Occipital lobe (tissue), 2 donors: ENCODE measurements around the gene RIC1. TPM values are rescaled to one million over a fixed set of nuclear protein-coding genes. Genes with fewer than 3 reads are reported as not detected.
A peak's percentile ranks its signal among the peaks of the same experiment; 100 is the strongest.
"Not testable (repeated sequence)": the region's sequence is repeated elsewhere in the genome, so short reads cannot be mapped to it uniquely, and the experiment has no call there.

ENCODE experiments used
- DNase-seq: peaks from one replicate; lab custom pipeline; 2025; lab: John Stamatoyannopoulos, UW
- total RNA-seq: library from RNA; depleted of rRNA; stranded (reverse); fragments of >200 nt; gene quantifications from one replicate; pipeline ENCODE4 v1.2.3, GENCODE V29; 2014

RIC1 gene
- total RNA-seq, 1 donor from 2014 or later = 33.4 TPM

DNA sequence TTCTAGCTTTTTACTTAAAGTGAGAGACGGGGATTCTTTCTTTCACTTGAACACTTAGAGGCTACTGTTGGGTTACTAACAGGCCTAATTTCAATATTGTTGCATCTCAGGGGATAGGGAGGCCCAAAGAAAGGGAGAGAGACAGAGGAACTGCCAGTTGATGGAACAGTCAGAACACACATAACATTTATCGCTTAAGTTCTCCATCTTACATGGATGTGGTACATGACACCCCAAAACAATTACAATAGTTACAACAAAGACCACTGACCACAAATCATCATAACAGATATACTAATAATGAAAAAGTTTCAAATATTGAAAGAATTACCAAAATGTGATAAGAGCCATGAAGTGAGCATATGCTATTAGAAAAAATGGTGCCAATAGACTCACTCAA, 4.3 kb upstream of the RIC1 start:
- DNase-seq = no peak

- DNase-seq = peak; percentile 12
Measured at GRCh38 chr9:5626727-5627634, 1.9 kb upstream of the RIC1 start.

- DNase-seq = not testable (repeated sequence)
Measured at GRCh38 chr9:5627686-5628085, 1.2 kb upstream of the RIC1 start.

DNA sequence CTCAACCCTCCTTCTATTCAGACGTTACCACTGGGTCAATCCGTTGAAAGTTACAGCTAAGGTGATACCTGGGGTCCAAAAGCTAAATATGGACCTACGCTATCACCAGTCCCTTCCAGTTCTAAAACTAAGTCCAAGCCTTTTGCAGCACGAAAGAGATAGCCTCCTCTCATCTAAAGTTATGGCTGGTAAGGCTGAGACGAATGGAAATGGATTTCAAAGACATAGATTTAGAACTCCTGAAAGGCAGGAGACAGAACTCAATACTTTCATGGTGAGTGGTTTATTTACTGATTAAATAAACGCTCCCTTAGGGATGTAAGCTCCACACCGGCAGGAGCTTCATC, 751 bp upstream of the RIC1 start:
- DNase-seq = no peak

DNA sequence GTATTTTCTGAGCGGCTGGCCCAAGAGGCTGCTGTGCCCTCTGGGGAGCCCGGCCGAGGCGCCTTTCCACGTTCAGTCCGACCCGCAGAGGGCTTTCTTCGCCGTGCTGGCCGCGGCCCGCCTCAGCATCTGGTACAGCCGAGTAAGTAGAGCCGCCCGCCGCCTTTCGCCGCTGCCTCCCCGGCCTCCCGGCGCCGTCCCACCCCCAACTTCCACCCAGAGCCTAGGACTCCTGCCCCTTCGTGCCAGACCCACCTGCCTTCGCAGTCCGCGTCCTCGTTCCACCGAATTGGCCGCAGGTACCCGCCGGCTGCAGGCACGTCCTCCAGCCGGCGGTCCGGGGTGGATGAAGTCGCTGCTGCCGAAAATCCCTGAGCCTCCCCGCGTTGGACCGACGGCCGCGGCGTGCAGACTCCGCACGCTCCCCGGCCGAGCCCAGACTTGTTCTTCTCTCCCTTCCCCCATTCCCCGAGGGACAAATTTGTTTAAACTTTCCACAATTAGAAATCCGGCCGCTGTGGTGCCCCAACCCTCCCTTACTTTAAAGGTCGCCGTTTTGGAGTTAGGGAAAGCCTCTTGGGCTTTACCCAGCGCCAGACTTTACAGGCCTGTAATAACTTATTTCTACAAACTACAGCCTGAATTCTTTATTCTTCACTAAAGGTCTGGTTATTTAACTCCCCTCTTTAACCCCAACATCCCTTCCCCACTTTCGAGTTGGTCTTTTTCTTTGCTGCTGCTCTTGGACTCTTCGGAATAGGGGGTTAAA, 589 bp downstream of the RIC1 start:
- DNase-seq = peak; percentile 56

DNA sequence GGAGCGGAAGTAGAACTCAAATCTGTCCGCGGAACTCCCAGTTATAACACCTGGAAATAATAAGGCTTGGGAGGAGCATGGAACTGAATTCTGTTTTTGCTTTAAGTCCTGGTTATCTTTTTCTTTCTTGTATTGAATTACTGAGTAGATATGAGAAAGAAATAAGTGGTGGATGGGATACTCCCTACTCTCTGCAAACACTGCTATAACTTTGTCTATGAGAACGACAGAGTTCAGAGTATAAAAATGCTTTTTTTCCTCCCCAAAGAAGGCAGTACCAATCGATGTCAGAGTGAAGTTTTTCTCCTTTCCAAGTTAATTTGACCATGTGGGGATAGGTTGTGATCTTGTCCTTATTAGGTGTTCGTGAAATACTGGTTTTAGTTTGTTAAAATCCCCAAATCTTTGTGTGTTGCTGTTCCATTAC, 1.2 kb downstream of the RIC1 start:
- DNase-seq = no peak

DNA sequence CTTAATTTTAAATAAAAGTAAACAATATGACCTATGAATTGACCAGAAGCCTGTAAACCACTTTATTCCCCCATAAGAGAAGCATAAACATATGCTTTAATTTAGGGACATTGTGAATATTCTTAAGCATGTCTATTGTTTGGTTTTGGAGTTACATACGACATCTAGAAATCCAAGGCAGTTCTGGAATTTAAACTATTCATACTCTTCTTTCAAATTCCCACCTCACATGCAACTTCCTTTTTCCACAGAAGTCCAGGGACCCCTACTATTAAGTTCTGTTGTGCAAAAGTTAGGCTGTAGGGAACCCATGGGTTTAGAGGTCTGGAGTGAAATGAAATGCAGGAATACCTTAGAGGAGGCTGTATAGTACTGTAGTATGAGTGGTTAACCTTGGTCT, 2.1 kb downstream of the RIC1 start:
- DNase-seq = no peak

GRCh38 chr9:5632540-5632939, 3.6 kb downstream of the RIC1 start:
- DNase-seq = no peak

GRCh38 chr9:5633243-5633642, 4.3 kb downstream of the RIC1 start:
- no peak for DNase-seq

DNA sequence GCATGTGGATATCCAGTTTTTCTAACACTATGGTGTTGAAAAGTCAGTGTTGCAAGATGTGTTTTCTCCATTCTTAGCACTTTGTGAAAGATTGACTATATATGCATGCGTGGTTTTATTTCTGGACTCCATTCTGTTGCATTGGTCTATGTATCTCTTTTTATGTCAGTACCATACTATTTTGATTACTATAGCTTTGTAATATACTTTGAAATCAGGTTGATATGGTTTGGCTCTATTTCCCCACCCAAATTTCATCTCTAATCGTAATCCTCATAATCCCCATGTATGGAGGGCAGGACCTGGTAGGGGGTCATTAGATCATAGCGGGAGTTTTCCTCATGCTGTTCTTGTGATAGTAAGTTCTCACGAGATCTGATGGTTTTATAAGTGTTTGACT, 6.5 kb downstream of the RIC1 start:
- no peak for DNase-seq

- no peak for DNase-seq
Measured at GRCh38 chr9:5639816-5640215, 10.9 kb downstream of the RIC1 start.

- DNase-seq = no peak
Measured at GRCh38 chr9:5642170-5642569, 13.3 kb downstream of the RIC1 start.

GRCh38 chr9:5643005-5643624, 14.2 kb downstream of the RIC1 start:
- DNase-seq = no peak

GRCh38 chr9:5644501-5644900, 15.6 kb downstream of the RIC1 start:
- no peak for DNase-seq

DNA sequence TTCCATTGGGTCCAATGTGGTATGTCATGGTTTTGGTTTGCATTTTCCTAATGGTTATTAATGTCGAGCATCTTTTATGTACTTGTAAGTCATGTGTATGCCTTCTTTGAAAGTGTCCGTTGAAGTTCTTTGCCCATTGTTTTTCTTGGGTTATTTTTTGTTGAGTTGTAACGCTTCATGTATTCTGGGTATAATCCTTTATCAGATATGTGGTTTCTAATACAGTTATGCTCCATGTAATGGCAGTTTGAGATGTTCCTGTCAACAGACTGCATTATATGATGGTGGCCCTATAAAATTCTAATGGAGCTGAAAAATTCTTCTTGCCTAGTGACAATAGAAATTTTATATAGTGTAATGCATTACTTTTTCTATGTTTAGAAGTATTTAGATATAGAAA, 17.2 kb downstream of the RIC1 start:
- no peak for DNase-seq

- DNase-seq = no peak
Measured at GRCh38 chr9:5650356-5651105, 21.6 kb downstream of the RIC1 start.

DNA sequence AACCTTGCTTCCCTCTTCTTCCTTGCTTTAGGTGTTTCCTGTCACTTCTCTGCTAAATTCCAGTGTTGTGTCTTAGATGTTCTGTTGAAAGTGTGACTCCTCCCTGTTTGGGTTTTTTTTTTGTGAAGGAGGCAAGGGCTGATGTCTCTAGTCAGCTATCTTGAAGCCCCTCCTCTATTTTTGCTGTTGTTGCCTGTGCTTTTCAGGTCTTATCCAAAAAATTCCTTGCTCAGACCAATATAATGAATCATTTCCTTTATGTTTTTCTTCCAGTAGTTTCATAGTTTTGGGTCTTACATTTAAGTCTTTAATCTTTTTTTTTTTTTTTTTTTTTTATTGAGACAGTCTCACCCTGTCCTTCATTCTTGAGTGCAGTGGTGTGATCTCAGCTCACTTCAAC, 22.3 kb downstream of the RIC1 start:
- DNase-seq = no peak

- DNase-seq = no peak
Measured at GRCh38 chr9:5652821-5653220, 23.9 kb downstream of the RIC1 start.

DNA sequence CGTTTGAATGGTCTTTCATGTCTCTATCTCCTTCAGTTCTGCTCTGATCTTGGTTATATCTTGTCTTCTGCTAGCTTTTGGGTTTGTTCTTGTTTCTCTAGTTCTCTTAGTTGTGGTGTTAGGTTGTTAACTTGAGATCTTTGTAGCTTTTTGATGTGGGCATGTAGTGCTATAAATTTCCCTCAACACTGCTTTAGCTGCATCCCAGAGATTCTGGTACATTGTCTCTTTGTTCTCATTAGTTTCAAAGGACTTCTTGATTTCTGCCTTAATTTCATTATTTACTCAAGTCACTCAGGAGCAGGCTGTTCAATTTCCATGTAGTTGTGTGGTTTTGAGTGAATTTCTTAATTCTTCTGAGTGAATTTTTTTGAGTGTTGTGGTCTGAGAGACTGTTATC, 33.9 kb downstream of the RIC1 start:
- not testable (repeated sequence) for DNase-seq

DNA sequence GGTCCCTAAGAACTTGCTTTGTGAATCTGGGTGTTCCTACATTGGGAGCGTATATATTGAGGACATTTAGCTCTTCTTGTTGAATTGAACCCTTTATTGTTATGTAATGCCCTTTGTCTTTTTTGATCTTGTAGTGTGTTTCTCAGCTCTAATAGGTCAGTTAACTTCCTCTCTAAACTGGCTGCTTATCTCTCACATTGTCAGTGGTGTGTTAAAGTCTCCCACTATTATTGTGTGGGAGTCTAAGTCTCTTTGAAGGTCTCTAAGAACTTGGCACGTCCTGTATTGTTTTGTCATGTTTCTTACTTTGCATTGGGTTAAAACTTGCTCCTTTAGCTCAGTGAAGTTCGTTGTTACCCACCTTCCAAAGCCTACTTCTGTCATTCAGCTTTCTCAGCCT, 36.2 kb downstream of the RIC1 start:
- DNase-seq = no peak

DNA sequence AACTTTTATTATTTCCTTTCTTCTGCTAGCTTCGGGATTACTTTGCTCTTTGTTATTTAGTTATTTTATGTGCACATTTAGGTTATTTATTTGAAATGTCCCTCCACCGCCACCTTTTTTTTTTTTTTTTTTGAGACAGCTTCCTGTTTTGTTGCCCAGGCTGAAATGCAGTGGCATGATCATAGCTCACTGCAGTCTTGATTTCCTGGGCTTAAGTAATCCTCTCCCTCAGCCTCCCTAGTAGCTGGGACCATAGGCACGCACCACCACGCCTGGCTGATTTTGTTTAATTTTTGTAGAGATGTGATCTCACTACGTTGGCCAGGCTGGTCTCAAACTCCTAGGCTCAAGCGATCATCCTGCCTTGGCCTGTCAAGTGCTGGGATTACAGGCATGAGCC, 38.5 kb downstream of the RIC1 start:
- no peak for DNase-seq

DNA sequence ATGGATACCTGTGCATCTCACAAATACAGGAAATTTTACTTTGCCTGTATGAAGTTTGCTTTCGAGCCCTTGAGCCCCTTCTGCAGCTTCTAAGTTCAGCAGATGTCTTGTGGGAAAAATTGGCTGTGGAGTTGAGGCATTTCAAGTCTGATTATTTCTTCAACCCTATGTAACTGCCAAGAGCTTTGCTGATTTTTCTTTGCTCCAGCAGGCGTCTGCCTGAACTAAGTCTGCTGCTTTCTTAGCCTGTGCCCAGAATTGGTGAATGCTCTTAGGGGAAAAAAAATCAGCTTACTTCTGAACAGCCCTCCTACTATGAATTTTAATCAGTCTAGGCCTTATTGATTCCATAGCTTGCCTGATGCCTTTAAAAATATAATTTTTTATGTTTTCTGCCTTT, 41.2 kb downstream of the RIC1 start:
- no peak for DNase-seq
